H1 (cell line): ENCODE results near the gene PCDHB7.
A peak's percentile ranks its signal among the peaks of the same experiment; 100 is the strongest.
"Not testable (repeated sequence)": the region's sequence is repeated elsewhere in the genome, so short reads cannot be mapped to it uniquely, and the experiment has no call there.

Experiments
- CHD1 ChIP-seq: IDR thresholded peaks from 2 replicates; pipeline ENCODE4 v1.6.1; 2012; ENCODE audit warnings: low read depth, low read length, improper control_type of control experiment
- CHD2 ChIP-seq: IDR thresholded peaks from 2 replicates; pipeline ENCODE4 v1.6.1; 2012; ENCODE audit warnings: low read length, improper control_type of control experiment
- CTCF ChIP-seq, 3 experiments: IDR thresholded peaks; 1 replicate in 2 of 3; 2 replicates in 1 of 3; pipeline versions ENCODE4 v1.5.1 to v1.6.1; 2011; ENCODE audit warnings: low read length in 3 of 3, mild to moderate bottlenecking in 3 of 3, inconsistent platforms in 2 of 3, low read depth in 1 of 3, moderate library complexity in 1 of 3; ENCODE audit not compliant: insufficient read depth in 1 of 3; ENCODE audit errors: control extremely low read depth in 1 of 3
- EP300 ChIP-seq, 2 experiments: IDR thresholded peaks; 1 replicate in 1 of 2; 2 replicates in 1 of 2; pipeline ENCODE4 v1.6.1; 2011 to 2012; ENCODE audit warnings: low read depth in 2 of 2, low read length in 2 of 2, mild to moderate bottlenecking in 2 of 2, borderline replicate concordance in 1 of 2, inconsistent platforms in 1 of 2, moderate library complexity in 1 of 2
- EZH2 ChIP-seq: fragments of 200-600 bp; sonication (generic); IDR thresholded peaks from 2 replicates; pipeline ENCODE4 v1.7.1; 2012; ENCODE audit warnings: low read depth, mild to moderate bottlenecking, moderate library complexity, low read length, inconsistent platforms; ENCODE audit not compliant: severe bottlenecking
- FOSL1 ChIP-seq: IDR thresholded peaks from 2 replicates; pipeline ENCODE4 v1.6.1; 2011; ENCODE audit warnings: mild to moderate bottlenecking, low read depth, low read length, moderate library complexity; ENCODE audit not compliant: insufficient read depth
- JUND ChIP-seq: IDR thresholded peaks from 2 replicates; pipeline ENCODE4 v1.6.1; 2011; ENCODE audit warnings: mild to moderate bottlenecking, improper control_type of control experiment, low read length
- POLR2A ChIP-seq, 2 experiments: IDR thresholded peaks; 1 replicate in 1 of 2; 2 replicates in 1 of 2; pipeline ENCODE4 v1.6.1; 2011; ENCODE audit warnings: low read depth in 2 of 2, low read length in 2 of 2, mild to moderate bottlenecking in 2 of 2; ENCODE audit errors: control extremely low read depth in 1 of 2
- POLR2AphosphoS5 ChIP-seq: IDR thresholded peaks from 2 replicates; pipeline ENCODE4 v1.6.1; 2011; ENCODE audit warnings: low read depth, low read length
- POU5F1 ChIP-seq: IDR thresholded peaks from 2 replicates; pipeline ENCODE4 v1.6.1; 2011; ENCODE audit warnings: low read depth, mild to moderate bottlenecking, low read length, moderate library complexity
- SP2 ChIP-seq: IDR thresholded peaks from 2 replicates; pipeline ENCODE4 v1.6.1; 2012; ENCODE audit warnings: mild to moderate bottlenecking, low read length, inconsistent platforms
- SUZ12 ChIP-seq: fragments of 200-600 bp; sonication (generic); IDR thresholded peaks from 2 replicates; pipeline ENCODE4 v1.6.1; 2012; ENCODE audit warnings: mild to moderate bottlenecking, inconsistent platforms, low read length, moderate library complexity, mixed read lengths
- YY1 ChIP-seq: IDR thresholded peaks from 2 replicates; pipeline ENCODE4 v1.6.1; 2011; ENCODE audit warnings: low read depth, mild to moderate bottlenecking, low read length
- ZNF274 ChIP-seq: IDR thresholded peaks from 2 replicates; pipeline ENCODE4 v1.7.0; 2012; ENCODE audit warnings: low read length, borderline replicate concordance; ENCODE audit errors: extremely low read depth

- not testable (repeated sequence) for TF ChIP-seq POU5F1; POLR2A (IDR thresholded peaks at IDR 0.05; ENCODE audit: control extremely low read depth in 1 of 2, low read depth in 2 of 2, low read length in 2 of 2); ZNF274; JUND; YY1; CHD1; SUZ12; EZH2; EP300 (IDR thresholded peaks at IDR 0.05; ENCODE audit: borderline replicate concordance in 1 of 2, low read depth in 2 of 2, low read length in 2 of 2); POLR2AphosphoS5; CHD2; FOSL1; SP2
- 0 out of 4 replicates have a peak, but pooled peaks of 1 of the 3 experiments have one; percentile 8 for TF ChIP-seq CTCF (IDR thresholded peaks at IDR 0.05; ENCODE audit: control extremely low read depth in 1 of 3, insufficient read depth in 1 of 3, low read depth in 1 of 3, low read length in 3 of 3)
Observed at GRCh38 chr5:141184117-141184855, 11.8 kb downstream of the PCDHB7 start.
